OCI-LY7 (cell line): ENCODE measurements around the gene IFIT1B. TPM values are rescaled to one million over a fixed set of nuclear protein-coding genes. Genes with fewer than 3 reads are reported as not detected.
"Not testable (repeated sequence)": the region's sequence is repeated elsewhere in the genome, so short reads cannot be mapped to it uniquely, and the experiment has no call there.

ENCODE experiments used
- BruUV-seq: library from RNA; stranded (reverse); fragments of 400-500 nt; replicated peaks from 2 replicates; lab custom pipeline; 2021; lab: Mats Ljungman, UMichigan
- CTCF ChIA-PET: fragments of 300-600 bp; sonication (Branson Sonifier 250); formaldehyde crosslinking; loops from one replicate; lab custom pipeline; 2022; ENCODE audit warnings: antibody characterized with exemption; ENCODE audit not compliant: unreplicated experiment; lab: Charles Lee
- POLR2A ChIA-PET: fragments of 300-600 bp; sonication (Branson Sonifier 250); formaldehyde crosslinking; loops from one replicate; lab custom pipeline; 2022; ENCODE audit warnings: antibody characterized with exemption; lab: Charles Lee
- DNase-seq: peaks from one replicate; pipeline ENCODE4 v3.0.0-alpha.2; 2015; ENCODE audit warnings: low spot score
- H2AFZ ChIP-seq: fragments of 200-600 bp; sonication (generic), shearing (Covaris generic); 2 replicates; pipeline ENCODE4 v1.6.1; 2014; ENCODE audit warnings: mild to moderate bottlenecking, antibody characterized with exemption, low read length, moderate library complexity
- H3K27ac ChIP-seq: fragments of 200-600 bp; sonication (generic); 2 replicates; pipeline ENCODE4 v1.5.1; 2014; ENCODE audit warnings: mixed run types, low read depth, mild to moderate bottlenecking, moderate library complexity, low read length, inconsistent platforms; ENCODE audit not compliant: poor library complexity, severe bottlenecking
- H3K36me3 ChIP-seq: fragments of 200-600 bp; sonication (generic); 2 replicates; pipeline ENCODE4 v1.6.1; 2014; ENCODE audit warnings: mild to moderate bottlenecking, antibody characterized with exemption, low read length, moderate library complexity, mixed read lengths; ENCODE audit not compliant: insufficient read depth
- H3K4me1 ChIP-seq: fragments of 200-600 bp; sonication (generic); 2 replicates; pipeline ENCODE4 v1.5.1; 2014; ENCODE audit warnings: mild to moderate bottlenecking, low read length; ENCODE audit not compliant: insufficient read depth, poor library complexity, severe bottlenecking
- H3K4me2 ChIP-seq: fragments of 200-600 bp; sonication (generic); 2 replicates; pipeline ENCODE4 v1.6.1; 2014; ENCODE audit warnings: mild to moderate bottlenecking, low read length
- H3K4me3 ChIP-seq: fragments of 200-600 bp; sonication (generic); 2 replicates; pipeline ENCODE4 v1.5.1; 2014; ENCODE audit warnings: mild to moderate bottlenecking, low read depth, low read length; ENCODE audit not compliant: poor library complexity, severe bottlenecking
- H3K79me2 ChIP-seq: fragments of 200-600 bp; sonication (generic); 2 replicates; pipeline ENCODE4 v1.6.1; 2016; ENCODE audit warnings: low read depth, mild to moderate bottlenecking, low read length, moderate library complexity, mixed read lengths; ENCODE audit not compliant: insufficient read depth
- H3K9me2 ChIP-seq: fragments of 200-600 bp; sonication (generic); 2 replicates; pipeline ENCODE4 v1.6.1; 2016; ENCODE audit warnings: mild to moderate bottlenecking, low read length, mixed read lengths; ENCODE audit not compliant: insufficient read depth
- H3K9me3 ChIP-seq: fragments of 200-600 bp; sonication (generic); 2 replicates; pipeline ENCODE4 v1.6.1; 2014; ENCODE audit warnings: mild to moderate bottlenecking, mixed run types, low read length, mixed read lengths
- H4K20me1 ChIP-seq: fragments of 200-600 bp; sonication (generic); 2 replicates; pipeline ENCODE4 v1.6.1; 2014; ENCODE audit warnings: mild to moderate bottlenecking, antibody characterized with exemption, low read length, moderate library complexity, mixed read lengths; ENCODE audit not compliant: insufficient read depth
- CTCF ChIP-seq: fragments of 200-600 bp; sonication (generic); conservative IDR thresholded peaks from 2 replicates; pipeline ENCODE4 v1.5.1; 2014; ENCODE audit warnings: mild to moderate bottlenecking, antibody characterized with exemption, low read length, moderate library complexity, mixed read lengths
- EZH2phosphoT487 ChIP-seq: fragments of 200-600 bp; sonication (generic); IDR thresholded peaks from 2 replicates; pipeline ENCODE4 v1.6.1; 2018; ENCODE audit warnings: low read depth, borderline replicate concordance, mild to moderate bottlenecking, mixed run types, antibody characterized with exemption, low read length, moderate library complexity, mixed read lengths
- intact Hi-C: fragments of 100-400 bp; cut with micrococcal nuclease; formaldehyde crosslinking; loops from one replicate; pipeline ENCODE4 v1.10.0; 2022; ENCODE audit not compliant: unreplicated experiment
- total RNA-seq, 2 experiments: library from RNA; depleted of rRNA in 1 of 2; stranded (reverse); fragments of >200 nt in 1 of 2; shearing (Covaris generic) in 1 of 2; gene quantifications; 2 replicates each; pipeline ENCODE4 v1.2.3, GENCODE V29; 2014 to 2022

Gene IFIT1B
- total RNA-seq, 2 experiments from 2014 or later: not detected

DNA sequence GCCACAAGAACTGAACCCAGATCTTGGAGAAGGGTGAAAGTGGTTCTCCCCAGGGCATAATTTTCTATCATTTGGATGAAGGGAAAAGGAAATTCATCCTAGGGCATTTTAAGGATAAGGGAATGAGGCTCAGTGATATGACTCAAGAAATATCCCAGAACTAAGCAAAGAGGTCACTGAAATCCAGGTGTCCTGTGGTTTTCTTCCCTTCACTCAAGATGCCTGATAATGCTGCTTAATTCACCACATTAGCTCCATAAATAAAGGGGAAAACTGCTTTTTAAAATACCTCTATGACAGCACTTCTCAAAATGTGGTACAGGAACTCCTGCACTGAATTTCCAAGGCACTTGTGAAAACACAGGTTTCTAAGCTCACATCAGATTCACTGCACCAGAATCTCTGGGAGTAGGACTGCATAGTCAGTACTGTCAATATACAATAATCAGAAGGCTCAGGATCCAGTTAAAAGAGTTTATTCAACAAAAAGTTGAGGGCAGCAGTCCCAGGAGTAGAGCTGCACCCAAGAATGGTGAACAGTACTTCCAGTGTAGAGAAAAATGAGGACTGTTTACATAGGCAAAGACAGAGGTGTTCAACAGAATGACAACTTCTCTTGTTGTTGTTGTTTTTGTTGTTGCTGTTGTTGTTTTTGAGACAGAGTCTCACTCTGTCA lies 47.2 kb upstream of the IFIT1B start:
- CTCF ChIA-PET: no interaction called here
- no peak overlapping the region for H3K4me3 ChIP-seq

DNA sequence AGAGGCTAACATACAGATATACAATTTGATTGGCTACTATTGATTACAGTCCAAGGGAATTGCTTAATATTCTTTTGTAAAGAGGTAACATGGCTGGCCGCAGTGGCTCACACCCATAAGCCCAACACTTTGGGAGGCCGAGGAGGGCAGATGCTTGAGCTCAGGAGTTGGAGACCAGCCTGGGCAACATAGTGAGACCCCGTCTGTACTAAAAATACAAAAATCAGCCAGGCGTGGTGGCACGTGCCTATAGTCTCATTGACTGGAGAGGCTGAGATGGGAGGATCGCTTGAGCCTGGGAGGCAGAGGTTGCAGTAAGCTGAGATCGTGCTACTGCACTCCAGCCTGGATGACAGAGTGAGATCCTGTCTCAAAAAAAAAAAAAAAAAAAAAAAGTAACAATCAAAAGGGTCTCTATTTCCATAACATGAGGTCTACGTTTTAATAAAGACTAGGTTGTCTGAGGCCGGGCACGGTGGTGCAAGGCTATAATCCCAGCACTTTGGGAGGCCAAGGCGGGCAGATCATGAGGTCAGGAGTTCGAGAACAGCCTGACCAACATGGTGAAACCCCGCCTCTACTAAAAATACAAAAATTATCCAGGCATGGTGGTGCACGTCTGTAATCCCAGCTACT lies 46.3 kb upstream of the IFIT1B start:
- BruUV-seq, DNase-seq: not testable (repeated sequence)
- peak overlapping the region; percentile 89 for H2AFZ ChIP-seq

More for the DNA sequence above, 47.2 kb upstream of the IFIT1B start:
- Histone ChIP-seq H4K20me1 (no peaks in the 10 kb centered on the region), H2AFZ (no peak overlapping the region), H3K9me2 (no peaks in the 10 kb centered on the region), H3K27ac (no peak overlapping the region), H3K36me3 (no peaks in the 10 kb centered on the region), H3K79me2 (no peaks in the 10 kb centered on the region), H3K9me3 (no peaks in the 10 kb centered on the region), H3K4me1 (peaks cover 24% of the 10 kb centered on the region), H3K4me2 (no peak overlapping the region)
- DNase-seq: no peak
- intact Hi-C loops: no loop called here
- TF ChIP-seq EZH2phosphoT487 (no peak), CTCF (no peak)
- no TSS peak for BruUV-seq
- POLR2A ChIA-PET: no interaction called here

DNA sequence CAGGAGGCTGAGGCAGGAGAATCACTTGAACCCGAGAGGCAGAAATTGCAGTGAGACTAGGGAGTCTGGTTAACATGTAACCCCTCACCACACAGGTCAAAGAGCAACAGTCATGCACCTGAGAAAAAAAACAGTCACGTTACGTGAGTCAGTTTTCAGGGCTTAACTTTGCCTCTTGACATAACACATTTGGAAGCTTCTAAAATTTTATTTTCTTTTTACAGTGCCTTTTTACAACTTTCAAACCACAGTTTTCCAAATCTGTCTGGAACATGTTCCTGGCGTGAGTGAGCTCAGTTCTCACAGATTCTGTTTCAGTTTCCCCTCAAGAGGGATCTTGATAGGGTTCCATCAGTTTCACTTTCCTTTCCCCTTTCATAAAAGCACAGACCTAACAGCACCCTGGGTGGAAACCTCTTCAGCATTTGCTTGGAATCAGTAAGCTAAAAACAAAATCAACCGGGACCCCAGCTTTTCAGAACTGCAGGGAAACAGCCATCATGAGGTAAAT lies 45.7 kb upstream of the IFIT1B start:
- Histone ChIP-seq H3K9me2 (no peaks in the 10 kb centered on the region), H4K20me1 (no peaks in the 10 kb centered on the region), H3K4me3 (peak overlapping the region; percentile 60), H3K79me2 (no peaks in the 10 kb centered on the region), H3K36me3 (no peaks in the 10 kb centered on the region), H2AFZ (peak overlapping the region; percentile 89), H3K27ac (no peak overlapping the region), H3K9me3 (no peaks in the 10 kb centered on the region), H3K4me1 (peaks cover 24% of the 10 kb centered on the region), H3K4me2 (peak overlapping the region; percentile 66)
- ChIA-PET POLR2A (interaction anchor here (0.9 to 1.2 kb wide), 2 partner anchors 76 to 82 kb away, joined by 3 to 4 read pairs; partner anchors contain the start of gene IFIT5), CTCF (no interaction called here)
- BruUV-seq: no TSS peak
- DNase-seq: peak; percentile 59
- intact Hi-C loops: no loop called here
- TF ChIP-seq EZH2phosphoT487 (no peak), CTCF (no peak)

More for the DNA sequence above, 46.3 kb upstream of the IFIT1B start:
- H3K4me1 ChIP-seq: peaks cover 24% of the 10 kb centered on the region
- POLR2A ChIA-PET: interaction anchor here (1.2 kb wide), 1 partner anchor 83 kb away, joined by 4 read pairs; the partner anchor contains the start of gene IFIT5
- peak overlapping the region; percentile 66 for H3K4me2 ChIP-seq
- H3K36me3 ChIP-seq, H3K79me2 ChIP-seq, H3K9me3 ChIP-seq, H3K9me2 ChIP-seq, intact Hi-C loops, CTCF ChIA-PET, H3K27ac ChIP-seq, H4K20me1 ChIP-seq: not testable (repeated sequence)
- peak overlapping the region; percentile 60 for H3K4me3 ChIP-seq
